GM13976 (cell line): ENCODE data around the gene PTPRG.

Experiments
- DNase-seq: peaks from one replicate; pipeline ENCODE4 v3.0.0; 2012; ENCODE audit warnings: low spot score
- CTCF ChIP-seq: IDR thresholded peaks from 2 replicates; pipeline ENCODE4 v1.5.1; 2012; ENCODE audit warnings: borderline replicate concordance, mild to moderate bottlenecking; ENCODE audit not compliant: insufficient read depth; ENCODE audit errors: extremely low read depth, missing control alignments, control extremely low read depth
- in situ Hi-C: fragments of 300-500 bp; cut with MboI; formaldehyde crosslinking; loops from one replicate; pipeline ENCODE4 v1.12.0; 2022; ENCODE audit warnings: low sequenced_read_pairs, mixed read lengths, inconsistent platforms; ENCODE audit not compliant: unreplicated experiment

PTPRG gene

GRCh38 chr3:61841988-61842387 lies 280.6 kb downstream of the PTPRG start:
- DNase-seq = no peak
- TF ChIP-seq CTCF = no peak

GRCh38 chr3:61844346-61844745 lies 283.0 kb downstream of the PTPRG start:
- no peak for TF ChIP-seq CTCF
- in situ Hi-C loops = no loop called here
- DNase-seq = no peak

More at GRCh38 chr3:61841988-61842387, 280.6 kb downstream of the PTPRG start:
- in situ Hi-C loops = no loop called here

GRCh38 chr3:61846488-61846887 lies 285.1 kb downstream of the PTPRG start:
- no peak for DNase-seq
- in situ Hi-C loops = no loop called here
- TF ChIP-seq CTCF = no peak

- no peak for DNase-seq
- TF ChIP-seq CTCF = no peak
- in situ Hi-C loops = no loop called here
Observed at GRCh38 chr3:61847784-61848462, 286.6 kb downstream of the PTPRG start.

GRCh38 chr3:61848885-61849284 lies 287.5 kb downstream of the PTPRG start:
- no peak for DNase-seq
- in situ Hi-C loops = no loop called here
- TF ChIP-seq CTCF = no peak

GRCh38 chr3:61853912-61854311 lies 292.5 kb downstream of the PTPRG start:
- no peak for DNase-seq
- no peak for TF ChIP-seq CTCF
- in situ Hi-C loops = loop anchor here (10.0 kb wide), 1 partner anchor 331 kb away; no protein-coding TSS in a partner anchor

GRCh38 chr3:61855211-61855610 lies 293.8 kb downstream of the PTPRG start:
- no peak for TF ChIP-seq CTCF
- no peak for DNase-seq
- in situ Hi-C loops = loop anchor here (10.0 kb wide), 1 partner anchor 330 kb away; no protein-coding TSS in a partner anchor
